Stimulated activated naive CD4-positive, alpha-beta T cell treated with Interleukin-2 at 50 U/mL for 16 hours (primary cell): Measurements from ENCODE around the gene STRA6.
"Not testable (repeated sequence)": the region's sequence is repeated elsewhere in the genome, so short reads cannot be mapped to it uniquely, and the experiment has no call there.

Experiments used
- DNase-seq: peaks from one replicate; lab custom pipeline; 2025; lab: John Stamatoyannopoulos, UW

Gene STRA6

GRCh38 chr15:74162195-74162536 lies 40.4 kb downstream of the STRA6 start:
- DNase-seq = not testable (repeated sequence)

- not testable (repeated sequence) for DNase-seq
These were observed 42.2 kb downstream of the STRA6 start for GRCh38 chr15:74160390-74160789.

- DNase-seq = no peak
These were observed 42.8 kb downstream of the STRA6 start for GRCh38 chr15:74159773-74160172.

GRCh38 chr15:74158855-74159650 lies 43.5 kb downstream of the STRA6 start:
- DNase-seq = no peak

GRCh38 chr15:74157868-74158827 lies 44.4 kb downstream of the STRA6 start:
- no peak for DNase-seq

- no peak for DNase-seq
These were observed 45.7 kb downstream of the STRA6 start for GRCh38 chr15:74156678-74157411.

- no peak for DNase-seq
These were observed 46.7 kb downstream of the STRA6 start for GRCh38 chr15:74155766-74156417.

GRCh38 chr15:74147051-74147450 lies 55.5 kb downstream of the STRA6 start:
- DNase-seq = no peak

GRCh38 chr15:74146277-74146800 lies 56.2 kb downstream of the STRA6 start:
- DNase-seq = no peak

- no peak for DNase-seq
These were observed 58.3 kb downstream of the STRA6 start for GRCh38 chr15:74144153-74144775.

GRCh38 chr15:74141591-74141990 lies 61.0 kb downstream of the STRA6 start:
- DNase-seq = no peak

- no peak for DNase-seq
These were observed 63.9 kb downstream of the STRA6 start for GRCh38 chr15:74138642-74139041.

GRCh38 chr15:74137537-74137894 lies 65.1 kb downstream of the STRA6 start:
- no peak for DNase-seq

- DNase-seq = no peak
These were observed 65.6 kb downstream of the STRA6 start for GRCh38 chr15:74136814-74137536.

GRCh38 chr15:74136540-74136813 lies 66.1 kb downstream of the STRA6 start:
- DNase-seq = no peak

- no peak for DNase-seq
These were observed 67.5 kb downstream of the STRA6 start for GRCh38 chr15:74135041-74135565.

- no peak for DNase-seq
These were observed 68.1 kb downstream of the STRA6 start for GRCh38 chr15:74134387-74135027.

GRCh38 chr15:74133694-74134386 lies 68.7 kb downstream of the STRA6 start:
- DNase-seq = no peak
